Measurements from ENCODE around the gene SLC38A11.

DNA sequence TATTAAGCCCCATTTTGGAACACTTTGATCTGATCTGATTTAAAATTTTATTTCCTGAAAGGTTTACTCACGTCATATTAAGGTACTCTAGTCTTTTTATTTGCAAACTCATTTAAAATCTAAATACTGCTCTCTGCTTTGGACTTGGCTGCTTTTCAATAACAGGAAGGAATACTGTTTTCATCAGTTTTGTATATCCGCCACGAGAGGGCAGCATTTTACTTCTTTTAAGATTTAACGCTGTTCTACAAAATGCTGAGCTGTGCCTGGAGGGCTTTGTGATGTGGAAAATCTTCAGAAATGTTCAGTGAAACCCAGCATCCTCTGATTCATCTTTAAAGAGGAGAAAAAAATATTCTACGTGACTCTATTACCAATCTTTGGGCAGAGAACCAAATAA, 37.5 kb upstream of the SLC38A11 start:
- TF ChIP-seq CTCF (conservative IDR thresholded peaks at IDR 0.05): peak; percentile 55
- TF ChIP-seq ZFX (IDR thresholded peaks at IDR 0.05): no peak
